ENCODE measurements around the gene MIEN1. TPM values are rescaled to one million over a fixed set of nuclear protein-coding genes. Genes with fewer than 3 reads are reported as not detected.

The MIEN1 gene
- total and polyA plus RNA-seq, 2 of the 13 experiments (the other 11 are each of a cell fraction or from before 2014, with no cell fraction given): 40.6 to 56.6 TPM

DNA sequence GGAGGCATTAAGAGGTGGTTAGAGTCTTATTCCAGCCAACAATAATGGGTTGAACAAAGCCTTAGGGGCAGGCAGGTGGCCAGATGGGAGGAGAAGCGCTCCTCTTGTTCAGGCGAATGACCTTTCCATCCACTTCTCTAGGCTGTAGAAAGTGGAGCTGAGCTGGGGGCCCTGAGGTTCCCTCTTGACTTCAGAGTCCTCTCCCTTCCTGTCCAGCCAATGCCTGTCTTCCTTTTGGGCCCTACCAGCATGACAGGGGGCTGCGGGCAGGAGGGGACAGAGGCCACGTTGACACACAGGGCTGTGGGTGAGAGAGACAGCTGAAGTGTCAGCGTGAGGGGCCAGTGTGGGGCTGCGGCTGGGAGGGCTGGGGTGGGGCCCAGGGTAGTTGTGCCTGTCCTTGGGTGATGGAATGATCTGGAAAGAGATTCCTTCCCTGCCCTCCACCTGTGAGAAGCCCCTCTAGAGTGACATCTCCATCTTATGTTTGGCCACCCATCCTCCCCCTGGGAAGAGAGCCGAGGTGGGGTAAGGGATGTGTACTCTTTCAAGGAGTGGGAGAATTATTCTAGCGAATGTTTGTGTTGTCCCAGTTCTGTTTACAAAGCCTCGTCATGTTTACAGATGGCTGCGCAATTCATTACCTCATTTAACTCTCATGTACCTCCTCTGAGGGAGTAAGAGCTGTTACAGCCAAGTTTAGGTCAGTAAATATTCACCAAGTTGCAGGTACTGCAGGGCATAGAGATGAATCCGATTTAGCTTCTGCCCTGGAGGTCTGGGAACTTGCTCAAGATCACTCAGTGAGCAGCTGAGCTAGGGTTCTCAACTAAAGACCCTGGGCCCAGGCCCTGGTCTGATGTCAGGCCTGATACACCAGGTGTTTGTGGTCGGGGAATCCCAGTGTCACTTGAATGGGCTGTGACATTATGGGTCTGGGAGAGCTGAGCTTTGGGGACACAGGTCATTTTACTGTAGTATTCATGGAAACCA, 27.1 kb downstream of the MIEN1 start (continued):
- TF ChIP-seq, protein P1, sequence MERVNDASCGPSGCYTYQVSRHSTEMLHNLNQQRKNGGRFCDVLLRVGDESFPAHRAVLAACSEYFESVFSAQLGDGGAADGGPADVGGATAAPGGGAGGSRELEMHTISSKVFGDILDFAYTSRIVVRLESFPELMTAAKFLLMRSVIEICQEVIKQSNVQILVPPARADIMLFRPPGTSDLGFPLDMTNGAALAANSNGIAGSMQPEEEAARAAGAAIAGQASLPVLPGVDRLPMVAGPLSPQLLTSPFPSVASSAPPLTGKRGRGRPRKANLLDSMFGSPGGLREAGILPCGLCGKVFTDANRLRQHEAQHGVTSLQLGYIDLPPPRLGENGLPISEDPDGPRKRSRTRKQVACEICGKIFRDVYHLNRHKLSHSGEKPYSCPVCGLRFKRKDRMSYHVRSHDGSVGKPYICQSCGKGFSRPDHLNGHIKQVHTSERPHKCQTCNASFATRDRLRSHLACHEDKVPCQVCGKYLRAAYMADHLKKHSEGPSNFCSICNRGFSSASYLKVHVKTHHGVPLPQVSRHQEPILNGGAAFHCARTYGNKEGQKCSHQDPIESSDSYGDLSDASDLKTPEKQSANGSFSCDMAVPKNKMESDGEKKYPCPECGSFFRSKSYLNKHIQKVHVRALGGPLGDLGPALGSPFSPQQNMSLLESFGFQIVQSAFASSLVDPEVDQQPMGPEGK (CRISPR knock-in tag; IDR thresholded peaks at IDR 0.05): peak; percentile 93
- peak; percentile 55; the same call in 1 of the 2 replicates for TF ChIP-seq ESRRA (CRISPR knock-in tag; IDR thresholded peaks at IDR 0.05; ENCODE audit: low read depth)
- no peak for TF ChIP-seq MAF1 (CRISPR knock-in tag; IDR thresholded peaks at IDR 0.05; ENCODE audit: borderline replicate concordance)
- no peak for TF ChIP-seq NPAS2 (CRISPR knock-in tag; IDR thresholded peaks at IDR 0.05; ENCODE audit: borderline replicate concordance)
- TF ChIP-seq ZNF501 (CRISPR knock-in tag; IDR thresholded peaks at IDR 0.05): peak; percentile 84
- peak; percentile 14; the same call in 1 of the 2 replicates for TF ChIP-seq KDM4B (CRISPR knock-in tag; IDR thresholded peaks at IDR 0.05)
- TF ChIP-seq, protein P2, sequence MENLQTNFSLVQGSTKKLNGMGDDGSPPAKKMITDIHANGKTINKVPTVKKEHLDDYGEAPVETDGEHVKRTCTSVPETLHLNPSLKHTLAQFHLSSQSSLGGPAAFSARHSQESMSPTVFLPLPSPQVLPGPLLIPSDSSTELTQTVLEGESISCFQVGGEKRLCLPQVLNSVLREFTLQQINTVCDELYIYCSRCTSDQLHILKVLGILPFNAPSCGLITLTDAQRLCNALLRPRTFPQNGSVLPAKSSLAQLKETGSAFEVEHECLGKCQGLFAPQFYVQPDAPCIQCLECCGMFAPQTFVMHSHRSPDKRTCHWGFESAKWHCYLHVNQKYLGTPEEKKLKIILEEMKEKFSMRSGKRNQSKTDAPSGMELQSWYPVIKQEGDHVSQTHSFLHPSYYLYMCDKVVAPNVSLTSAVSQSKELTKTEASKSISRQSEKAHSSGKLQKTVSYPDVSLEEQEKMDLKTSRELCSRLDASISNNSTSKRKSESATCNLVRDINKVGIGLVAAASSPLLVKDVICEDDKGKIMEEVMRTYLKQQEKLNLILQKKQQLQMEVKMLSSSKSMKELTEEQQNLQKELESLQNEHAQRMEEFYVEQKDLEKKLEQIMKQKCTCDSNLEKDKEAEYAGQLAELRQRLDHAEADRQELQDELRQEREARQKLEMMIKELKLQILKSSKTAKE (CRISPR knock-in tag; IDR thresholded peaks at IDR 0.05; ENCODE audit: borderline replicate concordance): peak; percentile 83
- peak; percentile 61; the same call in 1 of the 2 replicates for TF ChIP-seq TOPORS (CRISPR knock-in tag; IDR thresholded peaks at IDR 0.05)
- TF ChIP-seq, protein P3, sequence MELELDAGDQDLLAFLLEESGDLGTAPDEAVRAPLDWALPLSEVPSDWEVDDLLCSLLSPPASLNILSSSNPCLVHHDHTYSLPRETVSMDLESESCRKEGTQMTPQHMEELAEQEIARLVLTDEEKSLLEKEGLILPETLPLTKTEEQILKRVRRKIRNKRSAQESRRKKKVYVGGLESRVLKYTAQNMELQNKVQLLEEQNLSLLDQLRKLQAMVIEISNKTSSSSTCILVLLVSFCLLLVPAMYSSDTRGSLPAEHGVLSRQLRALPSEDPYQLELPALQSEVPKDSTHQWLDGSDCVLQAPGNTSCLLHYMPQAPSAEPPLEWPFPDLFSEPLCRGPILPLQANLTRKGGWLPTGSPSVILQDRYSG (CRISPR knock-in tag; IDR thresholded peaks at IDR 0.05): no peak
- TF ChIP-seq, protein P4, sequence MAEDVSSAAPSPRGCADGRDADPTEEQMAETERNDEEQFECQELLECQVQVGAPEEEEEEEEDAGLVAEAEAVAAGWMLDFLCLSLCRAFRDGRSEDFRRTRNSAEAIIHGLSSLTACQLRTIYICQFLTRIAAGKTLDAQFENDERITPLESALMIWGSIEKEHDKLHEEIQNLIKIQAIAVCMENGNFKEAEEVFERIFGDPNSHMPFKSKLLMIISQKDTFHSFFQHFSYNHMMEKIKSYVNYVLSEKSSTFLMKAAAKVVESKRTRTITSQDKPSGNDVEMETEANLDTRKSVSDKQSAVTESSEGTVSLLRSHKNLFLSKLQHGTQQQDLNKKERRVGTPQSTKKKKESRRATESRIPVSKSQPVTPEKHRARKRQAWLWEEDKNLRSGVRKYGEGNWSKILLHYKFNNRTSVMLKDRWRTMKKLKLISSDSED (CRISPR knock-in tag; IDR thresholded peaks at IDR 0.05): no peak
- peak; percentile 84 for TF ChIP-seq ZMYM3 (CRISPR knock-in tag; IDR thresholded peaks at IDR 0.05)
- TF ChIP-seq, protein P5, sequence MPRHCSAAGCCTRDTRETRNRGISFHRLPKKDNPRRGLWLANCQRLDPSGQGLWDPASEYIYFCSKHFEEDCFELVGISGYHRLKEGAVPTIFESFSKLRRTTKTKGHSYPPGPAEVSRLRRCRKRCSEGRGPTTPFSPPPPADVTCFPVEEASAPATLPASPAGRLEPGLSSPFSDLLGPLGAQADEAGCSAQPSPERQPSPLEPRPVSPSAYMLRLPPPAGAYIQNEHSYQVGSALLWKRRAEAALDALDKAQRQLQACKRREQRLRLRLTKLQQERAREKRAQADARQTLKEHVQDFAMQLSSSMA (CRISPR knock-in tag; IDR thresholded peaks at IDR 0.05): peak; percentile 66; the same call in 1 of the 2 replicates
- peak; percentile 77 for TF ChIP-seq ZFX (CRISPR knock-in tag; IDR thresholded peaks at IDR 0.05; ENCODE audit: low read depth)
- peak; percentile 71 for TF ChIP-seq HNF4A (CRISPR knock-in tag; IDR thresholded peaks at IDR 0.05)
- no peak for TF ChIP-seq HNRNPLL (IDR thresholded peaks at IDR 0.05; ENCODE audit: low read depth, low read length, poor library complexity, severe bottlenecking)
- TF ChIP-seq ZBTB7B (CRISPR knock-in tag; IDR thresholded peaks at IDR 0.05): peak; percentile 87; the same call in 1 of the 2 replicates
- peak; percentile 66; the same call in 1 of the 2 replicates for TF ChIP-seq ZBTB38 (CRISPR knock-in tag; IDR thresholded peaks at IDR 0.05)
- TF ChIP-seq JARID2 (CRISPR knock-in tag; IDR thresholded peaks at IDR 0.05; ENCODE audit: insufficient replicate concordance): peak; percentile 67
- TF ChIP-seq, protein P6, sequence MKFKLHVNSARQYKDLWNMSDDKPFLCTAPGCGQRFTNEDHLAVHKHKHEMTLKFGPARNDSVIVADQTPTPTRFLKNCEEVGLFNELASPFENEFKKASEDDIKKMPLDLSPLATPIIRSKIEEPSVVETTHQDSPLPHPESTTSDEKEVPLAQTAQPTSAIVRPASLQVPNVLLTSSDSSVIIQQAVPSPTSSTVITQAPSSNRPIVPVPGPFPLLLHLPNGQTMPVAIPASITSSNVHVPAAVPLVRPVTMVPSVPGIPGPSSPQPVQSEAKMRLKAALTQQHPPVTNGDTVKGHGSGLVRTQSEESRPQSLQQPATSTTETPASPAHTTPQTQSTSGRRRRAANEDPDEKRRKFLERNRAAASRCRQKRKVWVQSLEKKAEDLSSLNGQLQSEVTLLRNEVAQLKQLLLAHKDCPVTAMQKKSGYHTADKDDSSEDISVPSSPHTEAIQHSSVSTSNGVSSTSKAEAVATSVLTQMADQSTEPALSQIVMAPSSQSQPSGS (CRISPR knock-in tag; IDR thresholded peaks at IDR 0.05): peak; percentile 79; the same call in 1 of the 2 replicates

Data from HepG2 (cell line).